Stimulated activated CD8-positive, alpha-beta memory T cell treated with anti-CD3 and anti-CD28 coated beads, Interleukin-12 subunit alpha, Interleukin-12 subunit beta, amount 100 ng/mL, for 1 hour (primary cell): Measurements from ENCODE around the gene RBM17.
A peak's percentile ranks its signal among the peaks of the same experiment; 100 is the strongest.
"Not testable (repeated sequence)": the region's sequence is repeated elsewhere in the genome, so short reads cannot be mapped to it uniquely, and the experiment has no call there.

Experiments used
- DNase-seq: peaks from one replicate; pipeline ENCODE4 v3.0.0-alpha.2; 2020; ENCODE audit warnings: low read depth

The RBM17 gene

GRCh38 chr10:6080417-6080973 is 8.3 kb upstream of the RBM17 start:
- no peak for DNase-seq

- no peak for DNase-seq
Observed at GRCh38 chr10:6082496-6083395, 6.1 kb upstream of the RBM17 start.

- peak; percentile 14 for DNase-seq
Observed at GRCh38 chr10:6083523-6084475, 5.0 kb upstream of the RBM17 start.

- DNase-seq, result peak; percentile 79
Observed at GRCh38 chr10:6086375-6087233, 2.2 kb upstream of the RBM17 start.

GRCh38 chr10:6089334-6090219 is 743 bp downstream of the RBM17 start:
- DNase-seq, result no peak

GRCh38 chr10:6091630-6092029 is 2.8 kb downstream of the RBM17 start:
- DNase-seq, result no peak

- no peak for DNase-seq
Observed at GRCh38 chr10:6092731-6093130, 3.9 kb downstream of the RBM17 start.

GRCh38 chr10:6095810-6096570 is 7.2 kb downstream of the RBM17 start:
- no peak for DNase-seq

- DNase-seq, result no peak
Observed at GRCh38 chr10:6097063-6097462, 8.2 kb downstream of the RBM17 start.

GRCh38 chr10:6098156-6098555 is 9.3 kb downstream of the RBM17 start:
- no peak for DNase-seq

GRCh38 chr10:6100370-6100769 is 11.5 kb downstream of the RBM17 start:
- DNase-seq, result no peak

- DNase-seq, result no peak
Observed at GRCh38 chr10:6101181-6101580, 12.3 kb downstream of the RBM17 start.

- DNase-seq, result no peak
Observed at GRCh38 chr10:6102128-6102527, 13.3 kb downstream of the RBM17 start.

GRCh38 chr10:6103591-6103990 is 14.8 kb downstream of the RBM17 start:
- DNase-seq, result no peak

- not testable (repeated sequence) for DNase-seq
Observed at GRCh38 chr10:6107616-6108015, 18.8 kb downstream of the RBM17 start.

- no peak for DNase-seq
Observed at GRCh38 chr10:6108072-6108471, 19.2 kb downstream of the RBM17 start.

- DNase-seq, result no peak
Observed at GRCh38 chr10:6108631-6109443, 20.0 kb downstream of the RBM17 start.

- DNase-seq, result no peak
Observed at GRCh38 chr10:6109444-6109775, 20.6 kb downstream of the RBM17 start.

- no peak for DNase-seq
Observed at GRCh38 chr10:6110136-6110535, 21.3 kb downstream of the RBM17 start.
